Cortex of kidney (tissue), 1 donor: Measurements from ENCODE around the gene TCF3.
A peak's percentile ranks its signal among the peaks of the same experiment; 100 is the strongest.
"Not testable (repeated sequence)": the region's sequence is repeated elsewhere in the genome, so short reads cannot be mapped to it uniquely, and the experiment has no call there.

Source experiments
- DNase-seq: peaks from one replicate; lab custom pipeline; 2025; lab: John Stamatoyannopoulos, UW

TCF3 gene

DNA sequence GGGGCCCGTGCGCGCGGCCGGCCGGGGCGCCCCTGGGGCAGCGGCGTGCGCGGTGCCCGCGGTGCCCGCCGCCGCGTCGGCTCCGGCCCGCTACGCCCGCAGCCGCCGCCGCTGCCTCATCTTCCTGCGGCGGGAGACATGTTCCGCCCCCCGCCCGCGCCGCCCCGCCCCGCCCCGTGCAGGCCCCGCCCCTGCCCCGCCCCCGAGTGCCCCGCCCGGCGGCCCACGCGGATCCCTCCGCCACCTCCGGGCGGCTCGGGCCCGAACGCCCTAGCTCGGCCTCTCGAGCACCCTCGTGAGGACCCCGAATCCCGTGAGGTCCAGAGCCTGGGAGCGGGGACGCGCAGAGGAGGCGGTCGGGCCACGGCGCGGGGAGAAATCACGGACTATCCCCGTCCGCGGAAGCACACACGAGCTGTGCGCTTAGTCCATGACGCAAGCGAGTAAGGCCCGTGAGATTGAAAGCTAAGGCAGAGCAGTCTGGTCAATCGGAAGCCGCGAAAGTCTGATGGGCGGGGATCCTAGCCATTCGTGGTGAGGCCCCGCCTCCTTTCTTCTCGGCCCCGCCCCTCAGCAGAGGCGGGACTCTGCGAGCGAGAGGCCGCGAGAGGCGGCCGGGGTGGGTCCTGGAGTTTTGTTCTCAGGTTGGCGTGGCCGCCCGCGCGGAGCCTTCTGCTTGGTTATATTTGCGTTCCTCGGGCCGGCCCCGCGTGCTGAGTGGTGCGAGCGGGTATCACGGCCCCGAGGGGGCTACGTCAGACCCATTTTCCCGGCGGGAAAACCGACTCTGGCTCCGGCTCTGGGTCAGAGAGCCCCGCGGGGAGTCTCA, at the start of gene TCF3:
Gene TCF3, minus strand, starts transcription at position 145 of the 829 bp plus-strand sequence. CDS start 2,367 bp downstream, outside the sequence.
- DNase-seq: peak; percentile 89

- no peak for DNase-seq
Measured at GRCh38 chr19:1700733-1701663, 48.6 kb upstream of the TCF3 start.

DNA sequence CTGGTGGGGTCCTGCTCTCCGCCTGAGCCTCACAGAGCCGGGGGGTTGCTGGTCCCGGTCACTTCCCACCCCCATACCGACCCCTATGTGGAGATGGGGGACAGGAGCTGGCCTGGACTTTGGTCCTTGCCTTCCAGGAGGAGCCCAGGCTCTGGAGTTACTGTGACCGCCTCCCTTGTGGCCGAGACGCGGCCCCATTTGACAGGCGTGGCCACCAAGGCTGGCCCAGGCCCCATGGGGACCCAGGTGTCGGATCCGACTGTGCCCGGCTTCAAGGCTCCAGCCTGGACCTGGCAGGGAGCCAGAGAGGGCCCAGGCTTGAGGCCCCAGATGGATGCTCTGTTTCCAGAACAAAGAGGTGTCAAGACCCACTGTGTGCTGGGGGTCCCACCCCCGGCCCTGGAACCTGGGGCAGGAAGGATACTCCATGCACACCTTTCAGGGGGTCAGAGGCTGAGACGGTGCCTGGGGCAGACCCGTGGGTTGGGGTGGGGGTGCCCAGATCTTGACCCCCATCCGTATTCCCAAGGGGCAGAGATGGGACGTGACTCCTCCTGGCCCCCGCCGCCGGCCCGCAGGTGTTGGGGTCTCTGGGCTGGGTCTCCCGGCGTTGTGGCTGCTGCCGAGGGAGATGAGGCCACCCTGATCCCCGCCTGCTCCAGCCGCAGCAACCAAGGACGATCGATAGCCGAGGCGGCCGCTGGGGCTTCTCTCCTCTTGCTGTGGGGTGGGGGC, 47.8 kb upstream of the TCF3 start:
- no peak for DNase-seq

- no peak for DNase-seq
Measured at GRCh38 chr19:1699386-1699785, 47.0 kb upstream of the TCF3 start.

DNA sequence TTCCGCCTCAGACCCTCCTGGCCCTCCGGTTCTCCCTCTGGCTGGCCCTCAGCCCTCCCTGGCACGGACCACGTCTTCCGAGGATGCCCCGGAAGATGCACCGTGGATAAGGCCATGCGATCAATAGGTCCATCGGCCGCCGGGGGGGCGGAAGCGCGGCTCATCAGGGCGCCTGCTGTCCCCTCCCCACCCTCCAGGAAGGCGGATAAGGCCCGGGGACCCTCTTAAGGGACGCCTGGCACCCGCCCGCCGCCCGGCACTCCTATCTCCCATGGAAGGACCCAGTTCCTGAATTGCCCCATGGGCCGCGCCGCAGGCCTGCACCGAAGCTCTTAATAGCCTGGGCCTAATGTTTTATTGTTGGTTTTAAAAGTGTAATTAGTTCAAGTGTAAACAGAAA, 46.2 kb upstream of the TCF3 start:
- no peak for DNase-seq

DNA sequence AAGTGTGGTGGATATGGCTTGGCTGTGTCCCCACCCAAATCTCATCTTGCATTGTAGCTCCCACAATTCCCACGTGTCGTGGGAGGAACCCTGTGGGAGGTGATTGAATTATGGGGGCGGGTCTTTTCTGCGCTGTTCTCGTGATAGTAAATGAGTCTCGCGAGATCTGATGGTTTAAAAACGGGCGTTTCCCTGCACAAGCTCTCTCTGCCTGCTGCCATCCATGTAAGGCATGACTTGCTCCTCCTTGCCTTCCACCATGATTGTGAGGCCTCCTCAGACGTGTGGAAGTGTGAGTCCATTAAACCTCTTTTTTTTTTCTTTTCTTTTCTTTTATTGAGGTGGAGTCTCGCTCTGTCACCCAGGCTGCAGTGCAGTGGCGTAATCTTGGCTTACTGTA, 43.1 kb upstream of the TCF3 start:
- DNase-seq: not testable (repeated sequence)

- no peak for DNase-seq
Measured at GRCh38 chr19:1691589-1692290, 39.3 kb upstream of the TCF3 start.

GRCh38 chr19:1690699-1691307, 38.4 kb upstream of the TCF3 start:
- no peak for DNase-seq

DNA sequence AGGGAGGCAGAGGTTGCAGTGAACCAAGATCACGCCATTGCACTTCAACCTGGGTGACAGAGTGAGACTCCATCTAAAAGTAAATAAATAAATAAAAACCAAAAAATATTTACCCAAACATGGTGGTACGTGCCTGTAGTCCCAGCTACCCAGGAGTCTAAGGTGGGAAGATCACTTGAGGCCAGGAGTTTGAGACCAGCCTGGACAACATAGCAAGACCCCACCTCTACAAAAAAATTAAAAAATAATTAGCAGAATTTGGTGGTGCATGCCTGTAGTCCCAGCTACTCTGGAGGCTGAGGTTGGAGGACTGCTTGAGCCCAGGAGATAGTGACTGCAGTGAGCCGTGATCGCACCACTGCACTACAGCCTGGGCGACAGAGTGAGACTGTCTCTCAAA, 33.4 kb upstream of the TCF3 start:
- not testable (repeated sequence) for DNase-seq

DNA sequence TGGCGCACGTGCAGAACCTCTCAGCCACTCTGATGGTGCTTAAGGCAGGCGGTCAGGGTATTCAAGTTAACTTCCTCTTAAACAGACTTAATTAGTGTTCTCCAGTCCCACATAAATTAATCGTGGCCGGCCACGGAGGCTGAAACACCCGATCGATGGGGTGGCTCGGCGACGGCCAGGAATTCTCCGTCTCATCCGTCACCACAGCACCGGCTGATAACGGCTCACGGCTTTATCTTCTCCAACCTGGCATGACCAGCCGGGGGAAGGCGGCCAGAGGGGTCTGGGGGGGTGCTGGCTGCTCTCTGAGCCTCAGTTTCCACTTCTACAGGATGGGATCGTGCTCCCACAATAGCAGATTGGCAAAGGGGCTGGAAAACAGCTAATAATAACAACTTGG, 32.6 kb upstream of the TCF3 start:
- DNase-seq: no peak

DNA sequence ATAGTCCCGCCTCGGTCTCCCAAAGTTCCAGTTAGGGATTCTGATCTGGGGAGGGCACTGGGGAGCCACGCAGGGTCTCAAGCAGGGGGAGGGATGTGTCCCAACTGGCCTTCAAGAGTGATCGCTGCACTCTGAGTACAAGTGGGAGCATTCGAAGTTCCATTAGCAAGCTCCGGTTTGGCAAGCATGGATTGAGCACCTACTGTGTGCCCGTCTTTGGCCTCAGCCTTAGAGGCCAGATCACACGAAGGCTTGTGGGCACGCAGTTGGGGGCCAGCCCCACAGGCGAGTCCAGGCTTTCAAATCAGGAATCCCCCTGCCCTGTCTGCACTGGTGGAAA, 32.1 kb upstream of the TCF3 start:
- DNase-seq: no peak

- no peak for DNase-seq
Measured at GRCh38 chr19:1683869-1684572, 31.6 kb upstream of the TCF3 start.

DNA sequence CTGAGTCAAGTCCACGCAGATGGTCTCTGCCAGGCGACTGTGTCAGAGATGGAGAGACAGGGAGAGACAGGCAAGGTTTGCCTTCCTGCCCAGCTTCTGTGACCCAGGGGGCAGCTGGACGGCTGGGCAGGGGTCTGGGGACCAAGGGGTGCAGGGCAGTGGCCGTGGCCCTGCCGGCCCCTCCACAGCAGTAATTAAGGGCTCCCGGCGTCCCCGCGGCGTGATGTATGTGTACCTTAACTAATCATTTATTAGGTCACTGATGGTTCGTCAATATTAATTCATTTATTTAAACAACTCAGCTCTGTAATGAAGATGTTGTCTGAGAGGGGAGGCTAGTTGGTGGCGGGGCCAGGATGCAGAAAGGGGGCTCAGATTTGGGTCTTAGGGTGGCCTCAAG, 28.6 kb upstream of the TCF3 start:
- DNase-seq: no peak

- no peak for DNase-seq
Measured at GRCh38 chr19:1678073-1678472, 25.7 kb upstream of the TCF3 start.

- no peak for DNase-seq
Measured at GRCh38 chr19:1676351-1677266, 24.2 kb upstream of the TCF3 start.

- DNase-seq: no peak
Measured at GRCh38 chr19:1675633-1676350, 23.4 kb upstream of the TCF3 start.

DNA sequence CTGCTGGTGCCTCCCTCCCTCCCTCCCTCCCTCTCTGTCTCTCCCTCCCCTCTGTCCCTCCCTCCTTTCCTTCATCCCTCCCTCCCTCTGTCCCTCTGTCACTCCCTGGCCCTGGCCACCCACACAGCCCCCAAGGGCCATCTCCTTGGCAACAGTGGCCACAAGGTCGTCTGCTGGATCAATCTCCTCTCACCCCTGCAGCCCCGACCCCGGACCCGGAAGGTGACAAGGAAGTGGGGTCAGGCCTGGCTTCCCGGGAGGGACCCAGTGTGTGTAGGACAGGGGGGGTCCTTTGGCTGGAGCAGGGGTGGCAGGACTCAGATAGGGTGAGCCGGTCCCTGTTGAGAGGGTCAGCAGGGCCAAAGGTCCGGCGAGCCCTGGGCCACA, 21.9 kb upstream of the TCF3 start:
- no peak for DNase-seq

DNA sequence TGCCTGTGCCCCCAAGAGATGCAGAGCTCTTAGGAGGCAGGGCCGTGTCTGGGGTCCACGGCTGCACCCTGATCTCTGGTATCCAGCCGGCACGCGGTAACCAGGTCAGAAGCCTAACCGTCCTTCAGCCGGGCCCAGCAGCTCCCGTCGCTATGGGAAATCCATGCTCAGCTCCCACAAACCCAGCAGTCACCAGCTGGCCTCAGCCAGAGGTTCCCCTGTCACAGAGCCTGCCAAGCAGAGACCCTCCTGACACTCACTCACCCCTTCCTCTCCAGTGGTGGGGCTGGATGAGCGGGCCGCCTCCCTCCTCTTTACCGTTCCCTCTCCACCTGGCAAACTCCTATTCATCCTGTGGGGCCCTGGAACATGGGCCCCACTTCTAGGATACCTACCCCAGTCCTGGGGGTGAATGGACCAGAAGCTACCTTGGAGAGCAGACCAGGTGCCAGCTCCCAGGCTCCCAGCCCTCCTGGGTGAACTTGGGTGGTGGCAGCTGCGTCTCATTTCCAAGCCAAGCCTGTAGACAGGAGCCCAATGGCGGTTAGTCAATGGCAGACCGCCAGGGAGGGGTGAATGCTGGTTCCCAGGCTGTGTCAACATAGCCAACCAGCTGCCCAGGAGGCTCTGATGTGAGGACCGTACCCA, 21.4 kb upstream of the TCF3 start:
- no peak for DNase-seq
